GM19238 (cell line): ENCODE data around the gene PROKR1.

Experiments used
- DNase-seq: peaks from one replicate; pipeline ENCODE4 v3.0.0; 2011; ENCODE audit warnings: low spot score; ENCODE audit not compliant: insufficient read length

The PROKR1 gene

GRCh38 chr2:68695971-68696370 lies 52.6 kb downstream of the PROKR1 start:
- DNase-seq, result no peak

GRCh38 chr2:68696554-68696953 lies 53.2 kb downstream of the PROKR1 start:
- no peak for DNase-seq

GRCh38 chr2:68698567-68699377 lies 55.4 kb downstream of the PROKR1 start:
- no peak for DNase-seq

- DNase-seq, result no peak
These were observed 57.2 kb downstream of the PROKR1 start for GRCh38 chr2:68700560-68700959.

- DNase-seq, result no peak
These were observed 63.3 kb downstream of the PROKR1 start for GRCh38 chr2:68706637-68707036.
